ENCODE results near the gene RASGEF1C.

Gene RASGEF1C

GRCh38 chr5:180176191-180176590, 32.8 kb downstream of the RASGEF1C start:
- Histone ChIP-seq H3K79me2 (ENCODE audit: insufficient read depth, low read length) (no peaks in the 10 kb centered on the region), H2AFZ (ENCODE audit: low read length) (no peak overlapping the region), H3K4me2 (ENCODE audit: low read depth, low read length, poor library complexity, severe bottlenecking) (no peak overlapping the region), H4K20me1 (ENCODE audit: insufficient read depth, low read length, poor library complexity, severe bottlenecking) (no peaks in the 10 kb centered on the region), H3K9me2 (replicated peaks; ENCODE audit: low read depth, low read length) (no peaks in the 10 kb centered on the region), H3K4me3 (ENCODE audit: low read length, poor library complexity, severe bottlenecking) (no peak overlapping the region), H3K9ac (ENCODE audit: low read depth, low read length, poor library complexity, severe bottlenecking) (no peak overlapping the region), H3K36me3 (ENCODE audit: insufficient read depth, low read length) (no peaks in the 10 kb centered on the region), H3K27me3 (ENCODE audit: insufficient read depth, low read length, poor library complexity, severe bottlenecking) (no peaks in the 10 kb centered on the region), H3F3A (ENCODE audit: low read depth) (no peaks in the 10 kb centered on the region), H3K9me3 (ENCODE audit: insufficient read depth, low read depth, low read length) (no peaks in the 10 kb centered on the region), H3K4me1 (ENCODE audit: insufficient read depth, low read length, poor library complexity, severe bottlenecking) (no peaks in the 10 kb centered on the region)
- TF ChIP-seq CTCF (conservative IDR thresholded peaks at IDR 0.05; ENCODE audit: low read length) (no peak), EZH2phosphoT487 (IDR thresholded peaks at IDR 0.05; ENCODE audit: borderline replicate concordance) (no peak)

- Histone ChIP-seq H3K4me2 (ENCODE audit: low read depth, low read length, poor library complexity, severe bottlenecking) (no peak overlapping the region), H3K9ac (ENCODE audit: low read depth, low read length, poor library complexity, severe bottlenecking) (no peak overlapping the region), H3K4me3 (ENCODE audit: low read length, poor library complexity, severe bottlenecking) (no peak overlapping the region), H3F3A (ENCODE audit: low read depth) (no peaks in the 10 kb centered on the region), H3K4me1 (ENCODE audit: insufficient read depth, low read length, poor library complexity, severe bottlenecking) (no peaks in the 10 kb centered on the region), H3K27me3 (ENCODE audit: insufficient read depth, low read length, poor library complexity, severe bottlenecking) (no peaks in the 10 kb centered on the region), H2AFZ (ENCODE audit: low read length) (no peak overlapping the region), H3K36me3 (ENCODE audit: insufficient read depth, low read length) (no peaks in the 10 kb centered on the region), H3K9me2 (replicated peaks; ENCODE audit: low read depth, low read length) (no peaks in the 10 kb centered on the region), H4K20me1 (ENCODE audit: insufficient read depth, low read length, poor library complexity, severe bottlenecking) (no peaks in the 10 kb centered on the region), H3K79me2 (ENCODE audit: insufficient read depth, low read length) (no peaks in the 10 kb centered on the region), H3K9me3 (ENCODE audit: insufficient read depth, low read depth, low read length) (no peaks in the 10 kb centered on the region)
- TF ChIP-seq EZH2phosphoT487 (IDR thresholded peaks at IDR 0.05; ENCODE audit: borderline replicate concordance): no peak
Measured at GRCh38 chr5:180175015-180175431, 34.0 kb downstream of the RASGEF1C start.

GRCh38 chr5:180174587-180174972, 34.4 kb downstream of the RASGEF1C start:
- H3F3A ChIP-seq (ENCODE audit: low read depth): no peaks in the 10 kb centered on the region
- no peak overlapping the region for H3K9ac ChIP-seq (ENCODE audit: low read depth, low read length, poor library complexity, severe bottlenecking)
- H3K36me3 ChIP-seq (ENCODE audit: insufficient read depth, low read length): no peaks in the 10 kb centered on the region
- H3K9me2 ChIP-seq (replicated peaks; ENCODE audit: low read depth, low read length): no peaks in the 10 kb centered on the region
- no peaks in the 10 kb centered on the region for H3K4me1 ChIP-seq (ENCODE audit: insufficient read depth, low read length, poor library complexity, severe bottlenecking)
- no peak overlapping the region for H2AFZ ChIP-seq (ENCODE audit: low read length)
- H3K9me3 ChIP-seq (ENCODE audit: insufficient read depth, low read depth, low read length): no peaks in the 10 kb centered on the region
- no peak overlapping the region for H3K4me2 ChIP-seq (ENCODE audit: low read depth, low read length, poor library complexity, severe bottlenecking)
- H3K27me3 ChIP-seq (ENCODE audit: insufficient read depth, low read length, poor library complexity, severe bottlenecking): no peaks in the 10 kb centered on the region
- H4K20me1 ChIP-seq (ENCODE audit: insufficient read depth, low read length, poor library complexity, severe bottlenecking): no peaks in the 10 kb centered on the region
- no peaks in the 10 kb centered on the region for H3K79me2 ChIP-seq (ENCODE audit: insufficient read depth, low read length)
- no peak for TF ChIP-seq CTCF (conservative IDR thresholded peaks at IDR 0.05; ENCODE audit: low read length)
- no peak for TF ChIP-seq EZH2phosphoT487 (IDR thresholded peaks at IDR 0.05; ENCODE audit: borderline replicate concordance)
- H3K4me3 ChIP-seq (ENCODE audit: low read length, poor library complexity, severe bottlenecking): no peak overlapping the region

- H3K4me3 ChIP-seq (ENCODE audit: low read length, poor library complexity, severe bottlenecking): no peak overlapping the region
- H3K4me2 ChIP-seq (ENCODE audit: low read depth, low read length, poor library complexity, severe bottlenecking): no peak overlapping the region
- TF ChIP-seq EZH2phosphoT487 (IDR thresholded peaks at IDR 0.05; ENCODE audit: borderline replicate concordance) (no peak), CTCF (conservative IDR thresholded peaks at IDR 0.05; ENCODE audit: low read length) (no peak)
Measured at GRCh38 chr5:180173875-180174586, 35.0 kb downstream of the RASGEF1C start.

More at GRCh38 chr5:180173875-180174586, 35.0 kb downstream of the RASGEF1C start:
- no peaks in the 10 kb centered on the region for H3F3A ChIP-seq (ENCODE audit: low read depth)
- H3K9me3 ChIP-seq (ENCODE audit: insufficient read depth, low read depth, low read length): no peaks in the 10 kb centered on the region
- H3K27me3 ChIP-seq (ENCODE audit: insufficient read depth, low read length, poor library complexity, severe bottlenecking): no peaks in the 10 kb centered on the region
- no peaks in the 10 kb centered on the region for H3K9me2 ChIP-seq (replicated peaks; ENCODE audit: low read depth, low read length)
- H3K79me2 ChIP-seq (ENCODE audit: insufficient read depth, low read length): no peaks in the 10 kb centered on the region
- H2AFZ ChIP-seq (ENCODE audit: low read length): no peak overlapping the region
- no peaks in the 10 kb centered on the region for H4K20me1 ChIP-seq (ENCODE audit: insufficient read depth, low read length, poor library complexity, severe bottlenecking)
- no peak overlapping the region for H3K9ac ChIP-seq (ENCODE audit: low read depth, low read length, poor library complexity, severe bottlenecking)
- no peaks in the 10 kb centered on the region for H3K36me3 ChIP-seq (ENCODE audit: insufficient read depth, low read length)
- no peaks in the 10 kb centered on the region for H3K4me1 ChIP-seq (ENCODE audit: insufficient read depth, low read length, poor library complexity, severe bottlenecking)
